PC-9 (cell line): ENCODE results near the gene NELL2. TPM values are rescaled to one million over a fixed set of nuclear protein-coding genes. Genes with fewer than 3 reads are reported as not detected.

ENCODE experiments used
- BruUV-seq: library from RNA; stranded (reverse); fragments of 400-500 nt; replicated peaks from 2 replicates; lab custom pipeline; 2021; lab: Mats Ljungman, UMichigan
- CTCF ChIA-PET: fragments of 300-600 bp; sonication (Branson Sonifier 250); formaldehyde crosslinking; loops from one replicate; lab custom pipeline; 2022; ENCODE audit warnings: antibody characterized with exemption; lab: Charles Lee
- POLR2A ChIA-PET: fragments of 300-600 bp; sonication (Branson Sonifier 250); formaldehyde crosslinking; loops from one replicate; lab custom pipeline; 2022; ENCODE audit warnings: antibody characterized with exemption; ENCODE audit not compliant: unreplicated experiment; lab: Charles Lee
- DNase-seq, 2 experiments: peaks; one replicate each; pipeline versions ENCODE4 v3.0.0 to v3.0.0-alpha.2; 2015 to 2022; ENCODE audit warnings: mixed read lengths in 1 of 2
- H2AFZ ChIP-seq: fragments of 200-600 bp; sonication (generic); 2 replicates; pipeline ENCODE4 v1.8.1; 2017; ENCODE audit warnings: antibody characterized with exemption
- H3F3A ChIP-seq: fragments of 200-600 bp; sonication (generic); 2 replicates; pipeline ENCODE4 v1.8.1; 2017; ENCODE audit warnings: antibody characterized with exemption, mild to moderate bottlenecking, low read depth; ENCODE audit not compliant: insufficient read depth
- H3K27ac ChIP-seq: fragments of 200-600 bp; sonication (generic); 2 replicates; pipeline ENCODE4 v1.6.1; 2016; ENCODE audit warnings: mixed run types
- H3K27me3 ChIP-seq: fragments of 200-600 bp; sonication (generic); 2 replicates; pipeline ENCODE4 v1.6.1; 2016; ENCODE audit warnings: low read depth, mixed run types; ENCODE audit not compliant: insufficient read depth
- H3K36me3 ChIP-seq: fragments of 200-600 bp; sonication (generic); 2 replicates; pipeline ENCODE4 v1.6.1; 2016; ENCODE audit warnings: low read depth, mixed run types
- H3K4me1 ChIP-seq: fragments of 200-600 bp; sonication (generic); replicated peaks from 2 replicates; pipeline ENCODE4 v1.6.1; 2016; ENCODE audit warnings: mixed run types; ENCODE audit not compliant: insufficient read depth
- H3K4me2 ChIP-seq: fragments of 200-600 bp; sonication (generic); 2 replicates; pipeline ENCODE4 v1.6.1; 2017; ENCODE audit warnings: mixed run types
- H3K4me3 ChIP-seq: fragments of 200-600 bp; sonication (generic); 2 replicates; pipeline ENCODE4 v1.6.1; 2016; ENCODE audit warnings: mixed run types
- H3K79me2 ChIP-seq: fragments of 200-600 bp; sonication (generic); 2 replicates; pipeline ENCODE4 v1.6.1; 2017; ENCODE audit warnings: low read depth, mixed run types
- H3K9me2 ChIP-seq: fragments of 200-600 bp; sonication (generic); 2 replicates; pipeline ENCODE4 v1.8.1; 2017; ENCODE audit warnings: mild to moderate bottlenecking; ENCODE audit not compliant: insufficient read depth
- H3K9me3 ChIP-seq: fragments of 200-600 bp; sonication (generic); 2 replicates; pipeline ENCODE4 v1.8.1; 2016; ENCODE audit warnings: low read depth; ENCODE audit not compliant: insufficient read depth
- H4K20me1 ChIP-seq: fragments of 200-600 bp; sonication (generic); 2 replicates; pipeline ENCODE4 v1.8.1; 2017; ENCODE audit not compliant: insufficient read depth
- EZH2 ChIP-seq: fragments of 200-600 bp; sonication (generic); IDR thresholded peaks from 2 replicates; pipeline ENCODE4 v1.8.0; 2017; ENCODE audit warnings: antibody characterized with exemption, low read depth
- intact Hi-C: fragments of 100-400 bp; cut with micrococcal nuclease; formaldehyde crosslinking; loops from one replicate; pipeline ENCODE4 v1.10.0; 2022; ENCODE audit not compliant: unreplicated experiment
- total RNA-seq: library from RNA; stranded (reverse); gene quantifications from 2 replicates; pipeline ENCODE4 v1.2.3, GENCODE V29; 2021
- TF ChIP-seq, protein P1 (sequence below): fragments of 200-600 bp; sonication (generic); conservative IDR thresholded peaks from 2 replicates; pipeline ENCODE4 v1.6.1; 2017; ENCODE audit warnings: mixed run types, antibody characterized with exemption, mild to moderate bottlenecking, moderate library complexity

NELL2 gene
- total RNA-seq, 1 experiment from 2014 or later: 0.61 TPM

DNA sequence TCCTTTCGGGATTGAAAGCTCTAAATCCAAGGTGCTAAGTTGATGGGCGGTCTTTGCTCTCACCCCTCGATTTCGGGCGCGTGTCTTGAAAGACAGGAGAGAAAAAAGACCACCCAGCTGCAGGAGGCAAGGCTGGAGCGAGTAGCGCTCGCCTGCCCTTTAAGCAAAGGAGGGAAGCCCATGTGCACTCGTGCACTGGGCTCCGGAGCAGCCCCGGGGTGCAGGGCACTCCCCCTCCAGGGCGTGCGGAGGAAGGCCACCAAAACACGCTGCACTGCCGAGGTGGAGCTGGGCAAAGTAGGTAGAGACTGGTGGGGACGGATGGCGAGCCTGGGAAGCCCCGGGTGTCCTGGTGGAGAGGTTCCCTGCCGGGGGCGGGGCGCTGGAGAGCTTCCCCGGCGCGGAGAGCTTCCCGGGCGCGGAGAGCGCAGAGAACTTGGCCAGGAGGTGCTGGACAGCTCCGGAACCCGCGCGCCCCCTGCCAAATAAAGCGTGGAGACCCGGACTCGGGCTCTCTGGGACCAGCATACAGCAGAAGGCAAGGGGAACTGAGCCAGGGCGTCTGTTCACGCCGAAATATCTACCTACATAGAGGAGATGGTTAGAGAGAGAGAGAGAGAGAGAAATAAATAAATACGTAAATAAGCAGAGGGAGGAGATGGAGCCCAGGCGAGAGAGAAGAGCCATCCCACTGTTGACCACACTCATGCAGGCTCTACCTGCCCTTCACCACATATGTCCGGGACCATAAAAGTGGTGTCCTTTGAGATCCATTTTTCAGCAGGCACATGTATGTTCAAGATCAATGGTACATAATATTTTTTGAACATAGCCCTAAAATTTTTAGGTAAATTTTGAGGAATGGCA lies 662 bp upstream of the NELL2 start:
- TF ChIP-seq EZH2: no peak
- TF ChIP-seq, protein P1, sequence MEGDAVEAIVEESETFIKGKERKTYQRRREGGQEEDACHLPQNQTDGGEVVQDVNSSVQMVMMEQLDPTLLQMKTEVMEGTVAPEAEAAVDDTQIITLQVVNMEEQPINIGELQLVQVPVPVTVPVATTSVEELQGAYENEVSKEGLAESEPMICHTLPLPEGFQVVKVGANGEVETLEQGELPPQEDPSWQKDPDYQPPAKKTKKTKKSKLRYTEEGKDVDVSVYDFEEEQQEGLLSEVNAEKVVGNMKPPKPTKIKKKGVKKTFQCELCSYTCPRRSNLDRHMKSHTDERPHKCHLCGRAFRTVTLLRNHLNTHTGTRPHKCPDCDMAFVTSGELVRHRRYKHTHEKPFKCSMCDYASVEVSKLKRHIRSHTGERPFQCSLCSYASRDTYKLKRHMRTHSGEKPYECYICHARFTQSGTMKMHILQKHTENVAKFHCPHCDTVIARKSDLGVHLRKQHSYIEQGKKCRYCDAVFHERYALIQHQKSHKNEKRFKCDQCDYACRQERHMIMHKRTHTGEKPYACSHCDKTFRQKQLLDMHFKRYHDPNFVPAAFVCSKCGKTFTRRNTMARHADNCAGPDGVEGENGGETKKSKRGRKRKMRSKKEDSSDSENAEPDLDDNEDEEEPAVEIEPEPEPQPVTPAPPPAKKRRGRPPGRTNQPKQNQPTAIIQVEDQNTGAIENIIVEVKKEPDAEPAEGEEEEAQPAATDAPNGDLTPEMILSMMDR: no peak
- no peaks in the 10 kb centered on the region for H3K9me3 ChIP-seq
- peak overlapping the region; percentile 84 for H3K4me2 ChIP-seq
- 0 out of 2 replicates have a peak, but pooled peaks cover 6% of the 10 kb centered on the region for H3K4me1 ChIP-seq
- DNase-seq: no peak
- intact Hi-C loops: no loop called here
- H3F3A ChIP-seq: no peaks in the 10 kb centered on the region
- CTCF ChIA-PET: interaction anchor here (0.8 kb wide), 1 partner anchor 1079 kb away, joined by 5 read pairs; no protein-coding TSS in a partner anchor
- H3K27ac ChIP-seq: no peak overlapping the region
- H3K27me3 ChIP-seq: peaks cover 25% of the 10 kb centered on the region
- no peaks in the 10 kb centered on the region for H3K36me3 ChIP-seq
- H3K4me3 ChIP-seq: no peak overlapping the region; the same call in 1 of the 2 replicates
- H4K20me1 ChIP-seq: no peaks in the 10 kb centered on the region
- H3K79me2 ChIP-seq: no peaks in the 10 kb centered on the region
- H3K9me2 ChIP-seq: no peaks in the 10 kb centered on the region
- BruUV-seq: no TSS peak
- peak overlapping the region; percentile 90 for H2AFZ ChIP-seq
- POLR2A ChIA-PET: no interaction called here

DNA sequence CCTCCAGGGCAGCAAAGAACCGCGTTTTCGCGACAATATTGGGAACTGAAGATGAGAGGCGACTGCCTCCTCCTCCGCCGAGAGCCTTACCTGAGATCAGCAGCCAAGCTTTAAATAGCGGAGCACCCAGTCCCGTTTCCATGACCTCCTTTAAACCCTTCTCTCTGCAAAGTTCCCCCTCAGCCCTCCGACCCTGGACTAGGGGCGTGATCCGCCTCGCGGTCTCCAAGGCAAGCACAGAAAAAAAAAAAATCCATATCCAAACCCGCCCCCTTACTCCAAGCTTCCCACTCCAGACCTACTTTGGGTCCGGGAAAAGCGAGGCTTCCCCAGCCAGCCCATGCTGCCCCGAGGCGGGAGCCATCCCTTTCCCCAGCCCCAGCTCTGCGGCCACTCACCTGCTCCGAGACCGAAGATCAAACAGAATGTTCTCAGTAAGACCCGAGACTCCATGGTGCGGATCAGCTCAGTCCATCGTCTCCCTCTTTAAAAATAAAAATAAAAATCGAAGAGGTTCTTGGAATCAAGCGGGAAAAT lies 630 bp downstream of the NELL2 start:
- Histone ChIP-seq H3K9me3 (no peaks in the 10 kb centered on the region), H3K27me3 (peaks cover 25% of the 10 kb centered on the region), H3F3A (no peaks in the 10 kb centered on the region), H4K20me1 (no peaks in the 10 kb centered on the region), H3K36me3 (no peaks in the 10 kb centered on the region), H3K9me2 (no peaks in the 10 kb centered on the region), H3K4me3 (peak overlapping the region; percentile 62), H3K27ac (no peak overlapping the region), H3K79me2 (no peaks in the 10 kb centered on the region), H3K4me2 (peak overlapping the region; percentile 84), H2AFZ (peak overlapping the region; percentile 90), H3K4me1 (0 out of 2 replicates have a peak, but pooled peaks cover 6% of the 10 kb centered on the region)
- no peak for DNase-seq
- CTCF ChIA-PET: no interaction called here
- no TSS peak for BruUV-seq
- POLR2A ChIA-PET: no interaction called here
- no peak; the same call in 1 of the 2 replicates for TF ChIP-seq EZH2
- TF ChIP-seq, protein P1: no peak
- intact Hi-C loops: no loop called here

- H4K20me1 ChIP-seq: no peaks in the 10 kb centered on the region
- no peaks in the 10 kb centered on the region for H3F3A ChIP-seq
- 0 out of 2 replicates have a peak, but pooled peaks cover 6% of the 10 kb centered on the region for H3K4me1 ChIP-seq
- TF ChIP-seq, protein P1: no peak
- no peak for TF ChIP-seq EZH2
- no peaks in the 10 kb centered on the region for H3K36me3 ChIP-seq
- H3K27ac ChIP-seq: no peak overlapping the region
- no peaks in the 10 kb centered on the region for H3K9me2 ChIP-seq
- no peaks in the 10 kb centered on the region for H3K79me2 ChIP-seq
- ChIA-PET POLR2A (no interaction called here), CTCF (no interaction called here)
- peak overlapping the region; percentile 62; the same call in 1 of the 2 replicates for H3K4me3 ChIP-seq
- peak overlapping the region; percentile 84 for H3K4me2 ChIP-seq
- H2AFZ ChIP-seq: no peak overlapping the region
- intact Hi-C loops: no loop called here
- peaks cover 25% of the 10 kb centered on the region for H3K27me3 ChIP-seq
- no peak for DNase-seq
- H3K9me3 ChIP-seq: no peaks in the 10 kb centered on the region
- BruUV-seq: no TSS peak
Observed at GRCh38 chr12:44874981-44875416, 1.1 kb downstream of the NELL2 start.
